HepG2 (cell line): Measurements from ENCODE around the gene BRK1. TPM values are rescaled to one million over a fixed set of nuclear protein-coding genes. Genes with fewer than 3 reads are reported as not detected.

ENCODE experiments used
- ATAC-seq: fragments of 200-7000 bp; cut with Tn5 transposase; 3 replicates; pipeline ENCODE4 v1.9.1; 2020; ENCODE audit warnings: mild to moderate bottlenecking, moderate library complexity
- BruUV-seq: library from RNA; stranded (reverse); fragments of 400-500 nt; replicated peaks from 2 replicates; lab custom pipeline; 2021; lab: Mats Ljungman, UMichigan
- CTCF ChIA-PET: fragments of 300-600 bp; formaldehyde crosslinking; extraction: SDS; loops from one replicate; lab custom pipeline; 2021; ENCODE audit warnings: low total read pairs, inconsistent platforms, low intra/inter-chr PET ratio; lab: Yijun Ruan, JAX
- POLR2A ChIA-PET: fragments of 350-600 bp; sonication (Branson Sonifier 250); formaldehyde crosslinking; loops from one replicate; lab custom pipeline; 2020; ENCODE audit warnings: antibody characterized with exemption, inconsistent platforms; lab: Yijun Ruan, JAX
- DNase-seq: peaks from one replicate; pipeline ENCODE4 v3.0.0-alpha.2; 2015; ENCODE audit warnings: low spot score
- FAIRE-seq: peaks from 3 replicates; lab custom pipeline; 2011; peaks lifted over from hg19 to GRCh38; lab: Jason Lieb, UNC
- H2AFZ ChIP-seq: one replicate; pipeline ENCODE4 v1.6.1; 2011; ENCODE audit warnings: low read length, inconsistent platforms
- H3K27ac ChIP-seq: fragments of 300-600 bp; 3 replicates; pipeline ENCODE4 v1.8.0; 2011; ENCODE audit warnings: mixed run types, mild to moderate bottlenecking, mixed read lengths, low read length, inconsistent platforms; ENCODE audit not compliant: insufficient read depth; ENCODE audit errors: extremely low read length
- H3K27me3 ChIP-seq, 2 experiments: fragments of 200-600 bp in 1 of 2; 2 replicates in 1 of 2; 3 replicates in 1 of 2; pipeline versions ENCODE4 v1.6.0 to v1.8.0; 2011; ENCODE audit warnings: low read length in 2 of 2, mild to moderate bottlenecking in 2 of 2, moderate library complexity in 2 of 2, inconsistent platforms in 1 of 2; ENCODE audit not compliant: insufficient read depth in 2 of 2, control insufficient read depth in 1 of 2
- H3K36me3 ChIP-seq, 2 experiments: fragments of 200-600 bp in 1 of 2; replicated peaks in 1 of 2; 2 replicates in 1 of 2; 3 replicates in 1 of 2; pipeline versions ENCODE4 v1.5.1 to v1.8.0; 2011; ENCODE audit warnings: low read length in 2 of 2, inconsistent platforms in 1 of 2; ENCODE audit not compliant: insufficient read depth in 2 of 2, control insufficient read depth in 1 of 2
- H3K4me1 ChIP-seq: 2 replicates; pipeline ENCODE4 v1.5.1; 2012; ENCODE audit warnings: low read length, inconsistent platforms; ENCODE audit not compliant: insufficient read depth
- H3K4me2 ChIP-seq: 2 replicates; pipeline ENCODE4 v1.6.0; 2011; ENCODE audit warnings: low read depth, low read length, inconsistent platforms
- H3K4me3 ChIP-seq, 3 experiments: fragments of 200-600 bp in 1 of 3; sonication (generic), shearing (Covaris generic) in 1 of 3; replicated peaks in 1 of 3; 2 replicates each; pipeline ENCODE4 v1.5.1; 2011 to 2016; ENCODE audit warnings: low read length in 3 of 3, inconsistent platforms in 2 of 3, low read depth in 2 of 3, mild to moderate bottlenecking in 2 of 3, control low read depth in 1 of 3, mixed read lengths in 1 of 3; ENCODE audit not compliant: insufficient read depth in 1 of 3
- H3K79me2 ChIP-seq: one replicate; pipeline ENCODE4 v1.6.1; 2011; ENCODE audit warnings: low read length, inconsistent platforms; ENCODE audit not compliant: insufficient read depth
- H3K9ac ChIP-seq: 2 replicates; pipeline ENCODE4 v1.6.0; 2011; ENCODE audit warnings: mild to moderate bottlenecking, low read depth, low read length, inconsistent platforms; ENCODE audit not compliant: insufficient read depth
- H3K9me3 ChIP-seq: 2 replicates; pipeline ENCODE4 v1.5.1; 2012; ENCODE audit warnings: mild to moderate bottlenecking, low read length
- H4K20me1 ChIP-seq: 2 replicates; pipeline ENCODE4 v1.6.0; 2011; ENCODE audit warnings: inconsistent platforms, mild to moderate bottlenecking, low read length, moderate library complexity; ENCODE audit not compliant: insufficient read depth
- HNRNPK ChIP-seq: fragments of 200-400 bp; formaldehyde crosslinking; IDR thresholded peaks from 2 replicates; pipeline ENCODE4 v1.6.1; 2018; ENCODE audit warnings: low read length, low read depth, moderate library complexity, mild to moderate bottlenecking; ENCODE audit not compliant: poor library complexity, severe bottlenecking
- MEIS2 ChIP-seq: sonication (generic); formaldehyde crosslinking; IDR thresholded peaks from 2 replicates; pipeline ENCODE4 v1.9.0; 2021; ENCODE audit warnings: mild to moderate bottlenecking, missing genetic modification reagents
- SRSF9 ChIP-seq: fragments of 200-400 bp; formaldehyde crosslinking; IDR thresholded peaks from 2 replicates; pipeline ENCODE4 v1.6.1; 2018; ENCODE audit warnings: borderline replicate concordance, mild to moderate bottlenecking, low read depth, low read length; ENCODE audit not compliant: insufficient read depth, poor library complexity, severe bottlenecking
- ZFP1 ChIP-seq: IDR thresholded peaks from 2 replicates; pipeline ENCODE4 v1.6.1; 2016
- ZKSCAN8 ChIP-seq: IDR thresholded peaks from 2 replicates; pipeline ENCODE4 v1.6.1; 2016; ENCODE audit warnings: borderline replicate concordance, missing genetic modification reagents, missing compliant biosample characterization
- WGBS: methylation state at CpG from one replicate; pipeline ENCODE4 v1.1.6; 2017; ENCODE audit warnings: low lambda C conversion rate; 5-methylcytosine and 5-hydroxymethylcytosine counted together
- in situ Hi-C: cut with HindIII; loops from 2 replicates; pipeline ENCODE4 v1.10.0; 2017; ENCODE audit warnings: low pct_unique_long_range_greater_than_20kb; ENCODE audit not compliant: extremely low pct_ligation_motif_present
- intact Hi-C: fragments of 100-400 bp; cut with micrococcal nuclease; formaldehyde crosslinking; loops from one replicate; pipeline ENCODE4 v1.10.0; 2022; ENCODE audit not compliant: unreplicated experiment
- polyA plus RNA-seq, 8 experiments: library from polyadenylated mRNA; depleted of rRNA in 3 of 8; stranded (reverse) in 7 of 8; unstranded in 1 of 8; fragments of >200 nt; fragmentation: Illumina TruSeq in 4 of 8; extraction: Trizol in 4 of 8; gene quantifications; 2 replicates each; pipeline versions ENCODE4 v1.2.1 to v1.2.3, GENCODE V29; 2011 to 2016; ENCODE audit warnings: low read depth in 4 of 8, missing spikeins in 1 of 8, mixed read lengths in 1 of 8; ENCODE audit not compliant: insufficient read depth in 1 of 8
- total RNA-seq, 5 experiments: library from RNA; depleted of rRNA; stranded (reverse); fragments of >200 nt; fragmentation: Illumina TruSeq; extraction: Trizol; gene quantifications; 2 replicates each; pipeline ENCODE4 v1.2.3, GENCODE V29; 2016; ENCODE audit warnings: low read depth in 1 of 5
- TF ChIP-seq, protein P1 (sequence below): IDR thresholded peaks from 2 replicates; pipeline ENCODE4 v1.6.1; 2012; ENCODE audit warnings: inconsistent platforms
- TF ChIP-seq, protein P2 (sequence below), 2 experiments: sonication (generic) in 1 of 2; formaldehyde crosslinking in 1 of 2; IDR thresholded peaks; 2 replicates each; pipeline versions ENCODE4 v1.4.0 to v1.6.1; 2016 to 2020; ENCODE audit warnings: borderline replicate concordance in 1 of 2, low read depth in 1 of 2, mild to moderate bottlenecking in 1 of 2, missing genetic modification reagents in 1 of 2
- TF ChIP-seq, protein P3 (sequence below): sonication (generic); formaldehyde crosslinking; conservative IDR thresholded peaks from 2 replicates; pipeline ENCODE4 v1.8.1; 2023; ENCODE audit warnings: missing genetic modification reagents

The BRK1 gene
- total and polyA plus RNA-seq, 2 of the 13 experiments (the other 11 are each of a cell fraction or from before 2014, with no cell fraction given) = 118 to 155 TPM

DNA sequence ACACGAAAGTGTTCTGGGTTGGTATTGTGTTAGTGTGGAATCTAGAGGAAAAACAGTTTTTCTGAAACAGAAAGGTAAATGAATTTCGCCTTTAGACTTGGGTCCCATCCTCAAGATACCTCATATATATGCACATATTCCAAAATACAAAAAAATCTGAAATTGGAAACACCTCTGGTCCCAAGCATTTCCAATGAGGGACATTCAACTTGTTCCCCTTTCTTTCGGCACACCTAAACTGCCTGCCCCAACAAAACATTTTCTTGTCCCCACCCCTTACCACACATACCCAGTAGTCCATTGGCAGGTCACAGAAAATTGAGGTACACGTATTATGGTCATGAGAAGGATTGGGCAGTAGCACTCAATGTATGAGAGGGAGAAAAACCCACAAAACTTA is 40.2 kb downstream of the BRK1 start:
- no peak overlapping the region for H2AFZ ChIP-seq
- no TSS peak for BruUV-seq
- ATAC-seq = no peak
- peaks cover 1% of the 10 kb centered on the region for H3K4me1 ChIP-seq
- 97% methylated on average over 4 of the region's 4 CpGs for WGBS
- H3K9ac ChIP-seq = no peak overlapping the region
- H3K27me3 ChIP-seq = no peaks in the 10 kb centered on the region
- H3K79me2 ChIP-seq = no peaks in the 10 kb centered on the region
- no peak overlapping the region for H3K4me2 ChIP-seq
- no peaks in the 10 kb centered on the region for H4K20me1 ChIP-seq
- CTCF ChIA-PET = no interaction called here
- TF ChIP-seq, protein P1, sequence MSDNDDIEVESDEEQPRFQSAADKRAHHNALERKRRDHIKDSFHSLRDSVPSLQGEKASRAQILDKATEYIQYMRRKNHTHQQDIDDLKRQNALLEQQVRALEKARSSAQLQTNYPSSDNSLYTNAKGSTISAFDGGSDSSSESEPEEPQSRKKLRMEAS = no peak
- TF ChIP-seq, protein P2, sequence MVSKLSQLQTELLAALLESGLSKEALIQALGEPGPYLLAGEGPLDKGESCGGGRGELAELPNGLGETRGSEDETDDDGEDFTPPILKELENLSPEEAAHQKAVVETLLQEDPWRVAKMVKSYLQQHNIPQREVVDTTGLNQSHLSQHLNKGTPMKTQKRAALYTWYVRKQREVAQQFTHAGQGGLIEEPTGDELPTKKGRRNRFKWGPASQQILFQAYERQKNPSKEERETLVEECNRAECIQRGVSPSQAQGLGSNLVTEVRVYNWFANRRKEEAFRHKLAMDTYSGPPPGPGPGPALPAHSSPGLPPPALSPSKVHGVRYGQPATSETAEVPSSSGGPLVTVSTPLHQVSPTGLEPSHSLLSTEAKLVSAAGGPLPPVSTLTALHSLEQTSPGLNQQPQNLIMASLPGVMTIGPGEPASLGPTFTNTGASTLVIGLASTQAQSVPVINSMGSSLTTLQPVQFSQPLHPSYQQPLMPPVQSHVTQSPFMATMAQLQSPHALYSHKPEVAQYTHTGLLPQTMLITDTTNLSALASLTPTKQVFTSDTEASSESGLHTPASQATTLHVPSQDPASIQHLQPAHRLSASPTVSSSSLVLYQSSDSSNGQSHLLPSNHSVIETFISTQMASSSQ (IDR thresholded peaks at IDR 0.05; ENCODE audit: low read depth) = no peak
- TF ChIP-seq, protein P2 (CRISPR knock-in tag; IDR thresholded peaks at IDR 0.05; ENCODE audit: borderline replicate concordance) = no peak
- TF ChIP-seq SRSF9 (no peak), HNRNPK (no peak), ZFP1 (CRISPR knock-in tag) (no peak), MEIS2 (CRISPR knock-in tag) (no peak), ZKSCAN8 (no peak)
- TF ChIP-seq, protein P3, sequence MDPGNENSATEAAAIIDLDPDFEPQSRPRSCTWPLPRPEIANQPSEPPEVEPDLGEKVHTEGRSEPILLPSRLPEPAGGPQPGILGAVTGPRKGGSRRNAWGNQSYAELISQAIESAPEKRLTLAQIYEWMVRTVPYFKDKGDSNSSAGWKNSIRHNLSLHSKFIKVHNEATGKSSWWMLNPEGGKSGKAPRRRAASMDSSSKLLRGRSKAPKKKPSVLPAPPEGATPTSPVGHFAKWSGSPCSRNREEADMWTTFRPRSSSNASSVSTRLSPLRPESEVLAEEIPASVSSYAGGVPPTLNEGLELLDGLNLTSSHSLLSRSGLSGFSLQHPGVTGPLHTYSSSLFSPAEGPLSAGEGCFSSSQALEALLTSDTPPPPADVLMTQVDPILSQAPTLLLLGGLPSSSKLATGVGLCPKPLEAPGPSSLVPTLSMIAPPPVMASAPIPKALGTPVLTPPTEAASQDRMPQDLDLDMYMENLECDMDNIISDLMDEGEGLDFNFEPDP (CRISPR knock-in tag) = no peak
- TF ChIP-seq, all 625 proteins: peak for 0
- H3K9me3 ChIP-seq = no peaks in the 10 kb centered on the region
- H3K27ac ChIP-seq = no peak overlapping the region
- H3K4me3 ChIP-seq = no peak overlapping the region
- in situ Hi-C loops = no loop called here
- intact Hi-C loops = no loop called here
- FAIRE-seq (no peak), DNase-seq (no peak)
- peaks cover 1 to 19% of the 10 kb centered on the region in 2 experiments; a peak in 3 of 5 replicates for H3K36me3 ChIP-seq
- POLR2A ChIA-PET = no interaction called here
